Memory B cell (primary cell): ENCODE measurements around the gene UBAC1.

Experiments used
- ATAC-seq: fragments of 150-1000 bp; cut with Tn5 transposase; 2 replicates; pipeline ENCODE4 v1.10.0; 2021; ENCODE audit warnings: low read depth, mild to moderate bottlenecking, moderate library complexity
- DNase-seq, 2 donors: peaks; one replicate each; pipeline ENCODE4 v3.0.0; 2022; ENCODE audit warnings: low spot score in 2 of 2
- H3K27ac Mint-ChIP-seq: one replicate; pipeline ENCODE4 v1.8.0; 2022; ENCODE audit warnings: mild to moderate bottlenecking, moderate library complexity, mixed read lengths
- H3K27me3 Mint-ChIP-seq: one replicate; pipeline ENCODE4 v1.8.0; 2022; ENCODE audit warnings: mixed read lengths
- H3K36me3 Mint-ChIP-seq: one replicate; pipeline ENCODE4 v1.8.0; 2022; ENCODE audit warnings: mild to moderate bottlenecking, mixed read lengths
- H3K4me1 Mint-ChIP-seq: one replicate; pipeline ENCODE4 v1.8.0; 2022; ENCODE audit warnings: mixed read lengths
- H3K4me3 Mint-ChIP-seq: one replicate; pipeline ENCODE4 v1.8.0; 2022; ENCODE audit warnings: mild to moderate bottlenecking, moderate library complexity, mixed read lengths
- H3K9me3 Mint-ChIP-seq: one replicate; pipeline ENCODE4 v1.8.0; 2022; ENCODE audit warnings: mixed read lengths

The UBAC1 gene

GRCh38 chr9:135908093-135908753 lies 53.0 kb downstream of the UBAC1 start:
- Mint-ChIP-seq H3K4me1 (peaks cover 39% of the 10 kb centered on the region), H3K4me3 (peak overlapping the region; percentile 74), H3K27me3 (no peaks in the 10 kb centered on the region), H3K9me3 (peaks cover 4% of the 10 kb centered on the region), H3K36me3 (peaks cover 18% of the 10 kb centered on the region), H3K27ac (no peak overlapping the region)
- peak in 1 of 2 donors; percentile 25 for DNase-seq
- no peak for ATAC-seq

DNA sequence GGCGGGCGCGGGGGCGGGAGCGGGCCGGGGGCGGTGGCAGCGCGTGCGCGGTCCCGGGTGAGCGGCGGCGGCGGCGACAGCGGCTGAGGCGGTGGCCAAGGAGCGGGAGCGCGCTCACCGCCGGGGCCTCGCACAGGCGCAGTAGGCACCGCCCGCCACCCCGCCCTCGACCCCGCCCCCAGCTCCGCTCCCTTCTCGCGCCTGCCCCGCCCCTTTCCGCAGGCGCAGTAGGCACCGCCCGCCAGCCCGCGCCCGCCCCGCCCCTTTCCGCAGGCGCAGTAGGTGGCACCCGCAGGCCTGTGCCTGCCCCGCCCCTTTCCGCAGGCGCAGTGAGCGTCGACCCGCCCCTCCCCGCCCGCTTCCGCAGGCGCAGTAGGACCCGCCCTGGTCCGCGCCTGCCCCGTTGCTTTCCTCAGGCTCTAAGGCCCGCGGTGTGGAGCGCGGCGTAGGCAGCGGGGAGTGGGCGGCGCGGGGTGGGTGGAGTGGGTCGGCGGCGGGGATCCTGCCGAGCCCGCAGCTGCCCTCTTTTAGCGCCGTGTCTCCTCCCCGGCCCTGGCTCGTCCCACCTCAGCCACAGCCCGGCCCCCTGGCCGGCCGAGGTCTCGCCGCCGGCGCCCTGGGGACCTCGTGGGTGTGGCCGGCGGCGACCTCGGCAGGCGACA lies 53.6 kb downstream of the UBAC1 start, which contains the start of gene CAMSAP1:
TSS of gene CAMSAP1 (minus strand) at position 116 of the 662 bp plus-strand sequence. CDS start 387 bp downstream, outside the sequence.
- H3K9me3 Mint-ChIP-seq, result peaks cover 4% of the 10 kb centered on the region
- peak; percentile 89 to 92 for DNase-seq
- H3K4me1 Mint-ChIP-seq, result peaks cover 39% of the 10 kb centered on the region
- no peaks in the 10 kb centered on the region for H3K27me3 Mint-ChIP-seq
- H3K36me3 Mint-ChIP-seq, result peaks cover 18% of the 10 kb centered on the region
- H3K4me3 Mint-ChIP-seq, result peak within 1 kb of the TSS; percentile 80
- peak; percentile 84 for ATAC-seq
- H3K27ac Mint-ChIP-seq, result no peak within 1 kb of the TSS

DNA sequence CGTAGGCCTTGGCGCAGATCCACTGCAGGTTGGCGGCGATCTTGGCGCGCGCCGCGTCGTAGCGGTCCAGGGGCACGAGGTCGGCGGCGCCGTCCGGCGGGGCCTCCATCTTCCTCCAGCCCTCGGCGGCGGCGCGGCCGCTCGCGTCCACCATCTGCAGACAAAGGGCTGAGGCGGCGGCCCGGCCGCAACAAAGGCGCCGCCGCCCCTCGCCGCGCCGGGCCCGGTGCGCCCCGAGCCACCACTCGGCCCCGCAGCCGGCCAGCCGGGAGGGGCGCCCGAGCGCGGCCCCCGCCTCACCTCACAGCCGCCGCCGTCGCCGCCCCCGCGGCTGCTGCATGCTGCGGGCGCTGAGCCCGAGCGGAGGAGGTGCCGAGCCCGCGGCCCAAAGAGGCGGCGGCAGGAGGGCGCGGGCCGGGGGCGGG lies 54.2 kb downstream of the UBAC1 start:
- DNase-seq (no peak), ATAC-seq (no peak)
- Mint-ChIP-seq H3K4me3 (peak overlapping the region; percentile 59), H3K36me3 (peaks cover 18% of the 10 kb centered on the region), H3K9me3 (peaks cover 4% of the 10 kb centered on the region), H3K4me1 (peaks cover 42% of the 10 kb centered on the region), H3K27ac (no peak overlapping the region), H3K27me3 (no peaks in the 10 kb centered on the region)

- ATAC-seq, result no peak
- DNase-seq, result peak in 1 of 2 donors; percentile 24
- H3K27me3 Mint-ChIP-seq, result no peaks in the 10 kb centered on the region
- peaks cover 43% of the 10 kb centered on the region for H3K4me1 Mint-ChIP-seq
- no peak overlapping the region for H3K27ac Mint-ChIP-seq
- H3K9me3 Mint-ChIP-seq, result peaks cover 1% of the 10 kb centered on the region
- peak overlapping the region; percentile 80 for H3K4me3 Mint-ChIP-seq
- peaks cover 17% of the 10 kb centered on the region for H3K36me3 Mint-ChIP-seq
Observed at GRCh38 chr9:135906291-135907005, 54.7 kb downstream of the UBAC1 start.

- Mint-ChIP-seq H3K27ac (no peak overlapping the region), H3K9me3 (no peaks in the 10 kb centered on the region), H3K27me3 (no peaks in the 10 kb centered on the region), H3K4me3 (peak overlapping the region; percentile 80), H3K4me1 (peaks cover 38% of the 10 kb centered on the region), H3K36me3 (peaks cover 9% of the 10 kb centered on the region)
- no peak for ATAC-seq
- no peak for DNase-seq
Observed at GRCh38 chr9:135905380-135906258, 55.6 kb downstream of the UBAC1 start.

DNA sequence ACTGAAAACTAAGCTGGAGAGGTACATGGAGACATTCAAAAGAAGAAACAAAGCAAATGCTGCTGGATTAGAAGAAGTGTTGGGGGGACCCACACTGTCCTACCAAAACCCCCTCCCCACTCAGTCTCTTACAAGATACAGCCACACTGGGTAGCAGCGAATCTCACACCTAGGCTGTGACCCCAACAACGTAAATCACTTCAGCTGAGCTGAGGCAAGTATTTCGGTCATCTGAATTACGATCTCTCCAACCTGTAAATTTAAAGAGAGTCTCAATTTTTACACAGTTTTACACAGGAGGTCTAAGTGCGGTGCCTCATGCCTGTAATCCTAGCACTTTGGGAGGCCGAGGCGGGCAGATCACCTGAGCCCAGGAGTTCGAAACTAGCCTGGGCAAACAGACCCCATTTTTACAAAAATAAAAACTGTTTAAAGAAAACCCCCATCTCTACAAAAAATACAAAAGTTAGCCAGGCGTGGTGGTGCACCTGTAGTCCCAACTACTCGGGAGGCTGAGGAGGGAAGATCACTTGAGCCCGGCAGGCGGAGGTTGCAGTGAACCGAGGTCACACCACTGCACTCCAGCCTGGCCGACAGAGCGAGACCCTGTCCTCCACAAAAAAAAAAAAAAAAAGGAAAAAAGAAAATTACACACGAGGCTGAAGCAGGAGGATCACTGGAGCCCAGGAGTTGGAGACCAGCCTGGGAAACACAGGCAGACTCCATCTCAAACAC lies 57.2 kb downstream of the UBAC1 start:
- Mint-ChIP-seq H3K4me3 (no peak overlapping the region), H3K9me3 (peaks cover 4% of the 10 kb centered on the region), H3K27me3 (no peaks in the 10 kb centered on the region), H3K27ac (no peak overlapping the region), H3K4me1 (peaks cover 36% of the 10 kb centered on the region), H3K36me3 (peaks cover 8% of the 10 kb centered on the region)
- DNase-seq (no peak), ATAC-seq (no peak)

DNA sequence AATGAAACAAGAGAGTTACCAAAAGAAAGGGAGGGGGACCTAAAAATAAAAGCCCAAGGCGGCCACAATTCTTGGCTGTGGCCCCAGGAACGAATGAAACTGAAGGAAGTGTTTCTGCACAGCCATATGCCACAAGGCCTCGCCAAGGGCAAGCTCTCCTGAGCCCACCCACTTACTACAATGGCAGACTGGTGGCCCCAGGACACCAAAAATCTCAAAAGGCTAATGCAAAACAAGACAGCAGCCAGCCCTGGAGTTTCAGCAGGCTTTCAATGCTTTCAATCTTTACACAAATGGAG lies 57.9 kb downstream of the UBAC1 start:
- H3K4me1 Mint-ChIP-seq, result peaks cover 33% of the 10 kb centered on the region

DNA sequence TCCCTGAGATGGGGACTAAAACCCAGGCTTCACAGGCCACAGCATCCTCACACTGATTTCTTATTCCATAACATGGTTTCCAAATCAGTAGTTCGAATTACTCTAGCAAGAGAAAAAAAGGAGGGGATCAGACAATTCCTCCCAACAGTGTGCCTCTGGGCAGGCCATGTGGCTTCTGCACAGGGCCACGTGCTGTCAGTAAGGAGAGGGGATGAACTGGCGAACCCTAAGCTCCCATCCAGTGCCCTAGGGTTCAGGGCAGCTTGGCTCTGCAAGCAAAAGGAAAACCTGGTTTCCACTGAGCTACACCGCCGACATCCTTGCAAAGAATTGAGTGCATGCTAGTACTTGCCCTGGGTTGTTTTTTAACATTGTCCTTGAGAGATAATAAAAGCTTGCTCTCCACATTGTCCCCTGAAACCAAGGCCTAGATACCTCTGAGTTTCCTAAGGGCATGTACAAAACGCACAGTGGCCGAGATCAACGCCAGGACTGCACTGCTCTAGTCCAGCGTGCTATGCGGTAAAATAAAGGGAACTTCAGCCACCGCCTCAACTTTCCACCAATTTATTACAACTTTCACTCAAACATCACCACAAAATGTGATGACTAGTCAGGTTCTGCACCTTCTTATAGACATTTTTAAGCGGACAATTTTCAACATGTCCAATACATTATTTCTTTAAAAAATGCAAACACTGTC lies 58.4 kb downstream of the UBAC1 start:
- no peak for ATAC-seq
- H3K4me1 Mint-ChIP-seq, result peaks cover 35% of the 10 kb centered on the region
- peaks cover 8% of the 10 kb centered on the region for H3K36me3 Mint-ChIP-seq

More for the DNA sequence above, 57.9 kb downstream of the UBAC1 start:
- peaks cover 8% of the 10 kb centered on the region for H3K36me3 Mint-ChIP-seq
- DNase-seq (no peak), ATAC-seq (no peak)
- no peak overlapping the region for H3K4me3 Mint-ChIP-seq
- no peak overlapping the region for H3K27ac Mint-ChIP-seq
- peaks cover 4% of the 10 kb centered on the region for H3K9me3 Mint-ChIP-seq
- no peaks in the 10 kb centered on the region for H3K27me3 Mint-ChIP-seq

GRCh38 chr9:135901826-135902225 lies 59.3 kb downstream of the UBAC1 start:
- peaks cover 8% of the 10 kb centered on the region for H3K36me3 Mint-ChIP-seq
- no peak overlapping the region for H3K27ac Mint-ChIP-seq
- H3K9me3 Mint-ChIP-seq, result peaks cover 4% of the 10 kb centered on the region
- H3K4me3 Mint-ChIP-seq, result no peak overlapping the region
- H3K4me1 Mint-ChIP-seq, result peaks cover 39% of the 10 kb centered on the region
- DNase-seq (no peak), ATAC-seq (no peak)
- no peaks in the 10 kb centered on the region for H3K27me3 Mint-ChIP-seq

More for the DNA sequence above, 58.4 kb downstream of the UBAC1 start:
- H3K27ac Mint-ChIP-seq, result no peak overlapping the region
- no peak overlapping the region for H3K4me3 Mint-ChIP-seq
- peaks cover 4% of the 10 kb centered on the region for H3K9me3 Mint-ChIP-seq
- no peaks in the 10 kb centered on the region for H3K27me3 Mint-ChIP-seq
- no peak for DNase-seq

DNA sequence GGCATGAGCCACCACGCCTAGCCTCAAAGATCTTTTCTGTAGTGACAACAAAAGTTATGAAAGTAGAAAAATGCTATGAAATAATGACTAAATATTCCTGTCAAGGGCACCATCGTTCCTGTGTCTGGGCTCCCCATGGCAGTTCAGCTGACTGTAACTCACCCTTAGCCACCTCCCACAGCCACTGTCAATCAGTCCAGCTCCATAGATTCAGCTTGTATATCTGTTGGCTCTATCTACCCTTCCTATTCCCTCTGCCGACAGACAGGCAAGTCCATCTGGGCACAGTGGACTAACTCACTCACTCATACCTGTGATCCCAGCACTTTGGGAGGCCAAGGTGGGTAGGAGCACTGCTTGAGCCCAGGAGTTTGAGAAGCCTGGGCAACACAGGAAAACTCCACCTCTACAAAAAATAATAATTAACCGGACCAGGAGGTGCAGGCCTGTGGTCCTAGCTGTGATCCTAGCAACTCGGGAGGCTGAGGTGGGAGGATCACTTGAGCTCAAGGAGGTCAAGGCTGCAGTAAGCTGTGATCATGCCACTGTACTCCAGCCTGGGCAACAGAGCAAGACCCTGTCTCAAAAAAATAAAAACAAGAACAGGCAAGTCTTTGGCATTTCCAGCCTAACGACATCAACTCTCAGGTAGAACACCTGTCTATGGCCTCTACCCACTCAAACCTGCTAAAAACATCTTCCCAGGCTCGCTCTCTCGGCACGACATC lies 60.0 kb downstream of the UBAC1 start:
- Mint-ChIP-seq H3K27ac (no peak overlapping the region), H3K9me3 (peaks cover 4% of the 10 kb centered on the region), H3K4me3 (no peak overlapping the region), H3K27me3 (no peaks in the 10 kb centered on the region), H3K4me1 (peaks cover 42% of the 10 kb centered on the region), H3K36me3 (peaks cover 8% of the 10 kb centered on the region)
- no peak for DNase-seq
- ATAC-seq, result no peak

DNA sequence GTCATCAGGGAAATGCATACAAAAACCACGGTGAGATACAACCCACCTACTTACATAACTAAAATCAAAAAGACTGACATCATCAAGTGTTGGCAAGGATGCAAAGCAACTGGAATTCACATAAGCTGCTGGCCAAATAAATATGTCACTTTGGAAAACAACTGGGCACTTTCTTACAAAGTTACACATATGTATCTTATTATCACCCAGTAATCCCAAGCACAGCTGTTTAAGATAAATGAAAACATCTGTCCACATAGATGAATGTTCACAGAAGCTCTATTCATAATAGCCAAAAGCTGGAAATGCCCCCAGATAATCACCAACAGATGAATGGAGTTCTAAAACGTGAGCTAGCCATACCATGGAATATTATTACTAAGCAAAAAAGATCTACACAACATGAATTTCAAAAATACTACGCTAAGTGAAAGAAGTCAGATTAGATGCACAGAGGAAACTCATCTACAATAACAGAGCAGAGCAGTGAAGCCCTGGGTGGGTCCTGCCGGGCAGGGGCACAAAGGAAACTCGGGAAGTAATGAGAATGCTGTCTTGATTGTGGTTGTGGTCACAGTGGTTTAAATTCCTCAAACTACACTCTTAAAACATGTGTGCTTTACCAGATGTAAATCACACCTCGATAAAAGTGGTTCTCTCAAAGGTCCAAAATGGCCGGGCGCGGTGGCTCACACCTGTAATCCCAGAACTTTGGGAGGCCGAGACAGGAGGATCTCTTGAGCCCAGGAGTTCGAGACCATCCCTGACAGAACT lies 62.4 kb downstream of the UBAC1 start:
- DNase-seq (no peak), ATAC-seq (no peak)
- peaks cover 44% of the 10 kb centered on the region for H3K4me1 Mint-ChIP-seq
- H3K27me3 Mint-ChIP-seq, result no peaks in the 10 kb centered on the region
- H3K4me3 Mint-ChIP-seq, result no peak overlapping the region
- H3K9me3 Mint-ChIP-seq, result peaks cover 4% of the 10 kb centered on the region
- peak overlapping the region; percentile 8 for H3K27ac Mint-ChIP-seq
- H3K36me3 Mint-ChIP-seq, result peaks cover 12% of the 10 kb centered on the region

DNA sequence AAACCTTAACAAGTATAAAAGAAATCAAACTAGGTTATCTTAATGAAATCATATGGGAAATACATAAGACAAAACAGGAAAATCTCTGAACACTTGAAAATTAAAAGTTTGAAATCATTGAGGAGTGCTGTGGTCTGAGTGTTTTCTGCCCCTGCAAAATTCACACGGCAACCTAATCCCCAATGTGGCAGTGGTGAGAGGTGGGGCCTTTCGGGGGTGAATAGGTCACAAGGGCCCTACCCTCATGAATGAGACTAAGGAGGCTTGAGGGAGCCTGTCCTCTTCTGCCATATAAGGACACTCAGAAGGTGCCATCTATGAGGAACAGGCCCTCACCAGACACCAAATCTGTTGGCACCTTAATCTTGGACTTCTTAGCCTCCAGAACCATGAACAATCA lies 64.5 kb downstream of the UBAC1 start:
- H3K27me3 Mint-ChIP-seq, result no peaks in the 10 kb centered on the region
- H3K27ac Mint-ChIP-seq, result no peak overlapping the region
- peaks cover 47% of the 10 kb centered on the region for H3K4me1 Mint-ChIP-seq

More for the DNA sequence above, 64.5 kb downstream of the UBAC1 start:
- no peak for DNase-seq
- Mint-ChIP-seq H3K4me3 (no peak overlapping the region), H3K36me3 (peaks cover 9% of the 10 kb centered on the region), H3K9me3 (peaks cover 4% of the 10 kb centered on the region)
- no peak for ATAC-seq
